ENCODE measurements around the gene MCOLN3. TPM values are rescaled to one million over a fixed set of nuclear protein-coding genes. Genes with fewer than 3 reads are reported as not detected.

The MCOLN3 gene
- total and polyA plus RNA-seq, 8 donors: 3.2 to 11.2 (median 6.6) TPM

DNA sequence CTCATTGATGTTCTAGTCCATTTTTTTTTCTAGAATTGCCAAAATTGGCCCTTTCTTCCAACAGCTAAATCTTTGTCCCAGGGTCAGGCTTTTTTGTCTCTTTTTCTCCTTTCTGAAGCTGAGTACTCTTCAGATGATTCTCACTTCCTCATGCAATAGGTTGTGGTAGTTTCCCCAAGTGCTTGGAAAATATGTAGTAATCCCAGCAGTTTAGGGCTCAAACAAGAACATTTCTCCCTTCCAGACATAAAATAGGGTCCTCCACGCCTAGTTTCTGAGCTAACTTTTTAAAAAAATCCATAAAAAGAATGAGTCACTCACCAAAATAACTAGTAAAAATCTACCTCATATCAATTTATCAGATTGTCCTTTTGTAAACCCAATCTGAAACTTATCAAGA, 10.0 kb upstream of the MCOLN3 start:
- H3K4me3 ChIP-seq: no peak overlapping the region
- TF ChIP-seq, protein P1, sequence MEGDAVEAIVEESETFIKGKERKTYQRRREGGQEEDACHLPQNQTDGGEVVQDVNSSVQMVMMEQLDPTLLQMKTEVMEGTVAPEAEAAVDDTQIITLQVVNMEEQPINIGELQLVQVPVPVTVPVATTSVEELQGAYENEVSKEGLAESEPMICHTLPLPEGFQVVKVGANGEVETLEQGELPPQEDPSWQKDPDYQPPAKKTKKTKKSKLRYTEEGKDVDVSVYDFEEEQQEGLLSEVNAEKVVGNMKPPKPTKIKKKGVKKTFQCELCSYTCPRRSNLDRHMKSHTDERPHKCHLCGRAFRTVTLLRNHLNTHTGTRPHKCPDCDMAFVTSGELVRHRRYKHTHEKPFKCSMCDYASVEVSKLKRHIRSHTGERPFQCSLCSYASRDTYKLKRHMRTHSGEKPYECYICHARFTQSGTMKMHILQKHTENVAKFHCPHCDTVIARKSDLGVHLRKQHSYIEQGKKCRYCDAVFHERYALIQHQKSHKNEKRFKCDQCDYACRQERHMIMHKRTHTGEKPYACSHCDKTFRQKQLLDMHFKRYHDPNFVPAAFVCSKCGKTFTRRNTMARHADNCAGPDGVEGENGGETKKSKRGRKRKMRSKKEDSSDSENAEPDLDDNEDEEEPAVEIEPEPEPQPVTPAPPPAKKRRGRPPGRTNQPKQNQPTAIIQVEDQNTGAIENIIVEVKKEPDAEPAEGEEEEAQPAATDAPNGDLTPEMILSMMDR (IDR thresholded peaks at IDR 0.05): no peak
- H3K4me1 ChIP-seq: no peaks in the 10 kb centered on the region
- DNase-seq: no peak
- ATAC-seq: no peak
- H3K36me3 ChIP-seq: no peaks in the 10 kb centered on the region
- H3K27ac ChIP-seq: no peak overlapping the region
- intact Hi-C loops (cut with DNase I): no loop called here
- H3K9me3 ChIP-seq: no peaks in the 10 kb centered on the region
- FAIRE-seq: no peak
- no peaks in the 10 kb centered on the region for H3K27me3 ChIP-seq
- WGBS, 2 donors: 63 to 80% methylated on average over 1 of the region's 1 CpG

DNA sequence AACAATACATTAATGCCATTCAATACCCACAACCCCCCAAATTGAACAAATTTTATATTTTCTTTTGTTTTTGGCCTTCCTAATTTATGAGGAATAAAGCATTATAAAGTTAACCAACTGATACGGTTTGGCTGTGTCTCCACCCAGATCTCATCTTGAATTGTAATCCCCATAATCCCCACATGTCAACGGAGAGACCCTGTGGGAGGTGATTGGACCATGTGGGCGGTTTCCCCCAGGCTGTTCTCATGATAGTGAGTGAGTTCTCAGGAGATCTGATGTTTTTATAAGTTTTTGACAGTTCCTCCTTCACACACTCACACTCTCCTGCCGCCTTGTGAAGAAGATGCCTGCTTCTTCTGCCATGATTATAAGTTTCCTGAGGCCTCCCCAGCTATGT, 6.4 kb upstream of the MCOLN3 start:
- ATAC-seq (no peak), FAIRE-seq (no peak), DNase-seq (no peak)
- intact Hi-C loops (cut with DNase I): no loop called here
- H3K4me3 ChIP-seq: no peak overlapping the region
- TF ChIP-seq, protein P1 (IDR thresholded peaks at IDR 0.05): no peak
- H3K27ac ChIP-seq: no peak overlapping the region
- H3K9me3 ChIP-seq: no peaks in the 10 kb centered on the region
- H3K36me3 ChIP-seq: no peaks in the 10 kb centered on the region
- H3K4me1 ChIP-seq: no peaks in the 10 kb centered on the region
- no peaks in the 10 kb centered on the region for H3K27me3 ChIP-seq
- WGBS, 2 donors: 75 to 76% methylated on average over 4 of the region's 4 CpGs

GRCh38 chr1:85049735-85050166, 1.5 kb upstream of the MCOLN3 start:
- H3K4me1 ChIP-seq: no peaks in the 10 kb centered on the region
- no peaks in the 10 kb centered on the region for H3K36me3 ChIP-seq
- 18 to 31% methylated on average over 11 of the region's 11 CpGs for WGBS, 2 donors
- no peaks in the 10 kb centered on the region for H3K9me3 ChIP-seq
- H3K4me3 ChIP-seq: no peak overlapping the region
- no peak for DNase-seq
- TF ChIP-seq, protein P1 (IDR thresholded peaks at IDR 0.05): no peak
- FAIRE-seq: no peak
- intact Hi-C loops (cut with DNase I): no loop called here
- ATAC-seq: no peak
- H3K27me3 ChIP-seq: no peaks in the 10 kb centered on the region
- no peak overlapping the region for H3K27ac ChIP-seq

- Histone ChIP-seq H3K4me1 (no peaks in the 10 kb centered on the region), H3K9me3 (no peaks in the 10 kb centered on the region), H3K27ac (peak overlapping the region; percentile 32 to 70 (median 57)), H3K27me3 (no peaks in the 10 kb centered on the region), H3K36me3 (no peaks in the 10 kb centered on the region), H3K4me3 (peak overlapping the region; percentile 54 to 71 (median 59))
- intact Hi-C loops (cut with DNase I): no loop called here
- peak; percentile 15 to 77 (median 33) for DNase-seq
- ATAC-seq: peak; percentile 60 to 79 (median 66)
- TF ChIP-seq, protein P1 (IDR thresholded peaks at IDR 0.05): no peak
- no peak for FAIRE-seq
- 1% methylated on average over 44 to 55 of the region's 55 CpGs for WGBS, 2 donors
Measured at GRCh38 chr1:85047472-85048295, 616 bp downstream of the MCOLN3 start.

DNA sequence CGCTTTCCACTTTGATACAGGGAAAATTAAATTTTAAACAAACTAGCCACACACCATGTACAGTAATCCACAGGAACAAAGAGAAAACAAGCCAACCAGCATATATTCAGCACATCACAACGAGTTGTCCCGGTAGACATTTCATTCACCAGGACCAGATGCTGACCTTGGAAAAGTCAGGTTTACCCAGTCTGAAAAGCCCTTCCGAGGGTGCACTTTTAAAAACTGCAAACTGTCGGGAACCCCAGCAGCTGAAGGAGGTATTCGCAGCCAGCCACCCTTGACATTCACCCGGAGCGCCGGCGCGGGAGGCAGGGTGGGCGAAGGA, 1.2 kb downstream of the MCOLN3 start:
- ATAC-seq (peak in 1 of 4 donors; percentile 8), DNase-seq (no peak), FAIRE-seq (no peak)
- H3K27me3 ChIP-seq: no peaks in the 10 kb centered on the region
- H3K9me3 ChIP-seq: no peaks in the 10 kb centered on the region
- H3K4me3 ChIP-seq: peak overlapping the region; percentile 54 to 71 (median 59)
- intact Hi-C loops (cut with DNase I): no loop called here
- 14 to 16% methylated on average over 12 of the region's 12 CpGs for WGBS, 2 donors
- TF ChIP-seq, protein P1 (IDR thresholded peaks at IDR 0.05): no peak
- H3K27ac ChIP-seq: peak overlapping the region in 2 of 4 donors; percentile 70
- H3K4me1 ChIP-seq: no peaks in the 10 kb centered on the region
- no peaks in the 10 kb centered on the region for H3K36me3 ChIP-seq

All from pancreas (tissue), 10 donors.